Measurements from ENCODE around the gene BCAS3.

DNA sequence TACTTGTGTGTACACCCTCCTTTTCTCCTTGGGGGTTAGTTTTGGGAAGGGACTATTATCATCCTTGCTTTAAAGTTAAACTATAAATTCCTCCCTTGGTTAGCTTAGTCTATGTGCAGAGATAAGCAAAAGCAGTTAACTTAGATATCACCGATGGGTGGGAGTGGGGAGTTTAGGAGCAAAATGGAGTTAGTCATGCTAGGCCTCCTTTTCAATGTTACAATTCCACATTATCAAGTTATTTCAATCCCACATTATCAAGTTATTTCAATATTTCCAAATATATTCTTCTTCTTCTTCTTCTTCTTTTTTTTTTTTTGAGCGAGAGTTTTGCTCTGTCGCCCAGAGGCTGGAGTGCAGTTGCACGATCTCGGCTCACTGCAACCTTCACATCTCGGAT, 1.7 kb upstream of the BCAS3 start:
- TF ChIP-seq REST (IDR thresholded peaks at IDR 0.05; ENCODE audit: borderline replicate concordance) (no peak), CTCF (IDR thresholded peaks at IDR 0.05; ENCODE audit: poor library complexity, severe bottlenecking) (no peak), POLR2AphosphoS5 (IDR thresholded peaks at IDR 0.05) (no peak), EP300 (conservative IDR thresholded peaks at IDR 0.05; ENCODE audit: poor library complexity, severe bottlenecking) (no peak), RAD21 (conservative IDR thresholded peaks at IDR 0.05) (no peak), EZH2 (IDR thresholded peaks at IDR 0.05; ENCODE audit: borderline replicate concordance, insufficient read depth, low read length, poor library complexity, severe bottlenecking) (no peak)
